NOMO-1 treated with DMSO at 0.1 percent for 48 hours (cell line): ENCODE results near the gene VPS13C.
A peak's percentile ranks its signal among the peaks of the same experiment; 100 is the strongest.

Experiments used
- DNase-seq: peaks from one replicate; lab custom pipeline; 2025; ENCODE audit not compliant: unreplicated experiment; lab: John Stamatoyannopoulos, UW

VPS13C gene, protein sequence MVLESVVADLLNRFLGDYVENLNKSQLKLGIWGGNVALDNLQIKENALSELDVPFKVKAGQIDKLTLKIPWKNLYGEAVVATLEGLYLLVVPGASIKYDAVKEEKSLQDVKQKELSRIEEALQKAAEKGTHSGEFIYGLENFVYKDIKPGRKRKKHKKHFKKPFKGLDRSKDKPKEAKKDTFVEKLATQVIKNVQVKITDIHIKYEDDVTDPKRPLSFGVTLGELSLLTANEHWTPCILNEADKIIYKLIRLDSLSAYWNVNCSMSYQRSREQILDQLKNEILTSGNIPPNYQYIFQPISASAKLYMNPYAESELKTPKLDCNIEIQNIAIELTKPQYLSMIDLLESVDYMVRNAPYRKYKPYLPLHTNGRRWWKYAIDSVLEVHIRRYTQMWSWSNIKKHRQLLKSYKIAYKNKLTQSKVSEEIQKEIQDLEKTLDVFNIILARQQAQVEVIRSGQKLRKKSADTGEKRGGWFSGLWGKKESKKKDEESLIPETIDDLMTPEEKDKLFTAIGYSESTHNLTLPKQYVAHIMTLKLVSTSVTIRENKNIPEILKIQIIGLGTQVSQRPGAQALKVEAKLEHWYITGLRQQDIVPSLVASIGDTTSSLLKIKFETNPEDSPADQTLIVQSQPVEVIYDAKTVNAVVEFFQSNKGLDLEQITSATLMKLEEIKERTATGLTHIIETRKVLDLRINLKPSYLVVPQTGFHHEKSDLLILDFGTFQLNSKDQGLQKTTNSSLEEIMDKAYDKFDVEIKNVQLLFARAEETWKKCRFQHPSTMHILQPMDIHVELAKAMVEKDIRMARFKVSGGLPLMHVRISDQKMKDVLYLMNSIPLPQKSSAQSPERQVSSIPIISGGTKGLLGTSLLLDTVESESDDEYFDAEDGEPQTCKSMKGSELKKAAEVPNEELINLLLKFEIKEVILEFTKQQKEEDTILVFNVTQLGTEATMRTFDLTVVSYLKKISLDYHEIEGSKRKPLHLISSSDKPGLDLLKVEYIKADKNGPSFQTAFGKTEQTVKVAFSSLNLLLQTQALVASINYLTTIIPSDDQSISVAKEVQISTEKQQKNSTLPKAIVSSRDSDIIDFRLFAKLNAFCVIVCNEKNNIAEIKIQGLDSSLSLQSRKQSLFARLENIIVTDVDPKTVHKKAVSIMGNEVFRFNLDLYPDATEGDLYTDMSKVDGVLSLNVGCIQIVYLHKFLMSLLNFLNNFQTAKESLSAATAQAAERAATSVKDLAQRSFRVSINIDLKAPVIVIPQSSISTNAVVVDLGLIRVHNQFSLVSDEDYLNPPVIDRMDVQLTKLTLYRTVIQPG (N-terminal part only)

DNA sequence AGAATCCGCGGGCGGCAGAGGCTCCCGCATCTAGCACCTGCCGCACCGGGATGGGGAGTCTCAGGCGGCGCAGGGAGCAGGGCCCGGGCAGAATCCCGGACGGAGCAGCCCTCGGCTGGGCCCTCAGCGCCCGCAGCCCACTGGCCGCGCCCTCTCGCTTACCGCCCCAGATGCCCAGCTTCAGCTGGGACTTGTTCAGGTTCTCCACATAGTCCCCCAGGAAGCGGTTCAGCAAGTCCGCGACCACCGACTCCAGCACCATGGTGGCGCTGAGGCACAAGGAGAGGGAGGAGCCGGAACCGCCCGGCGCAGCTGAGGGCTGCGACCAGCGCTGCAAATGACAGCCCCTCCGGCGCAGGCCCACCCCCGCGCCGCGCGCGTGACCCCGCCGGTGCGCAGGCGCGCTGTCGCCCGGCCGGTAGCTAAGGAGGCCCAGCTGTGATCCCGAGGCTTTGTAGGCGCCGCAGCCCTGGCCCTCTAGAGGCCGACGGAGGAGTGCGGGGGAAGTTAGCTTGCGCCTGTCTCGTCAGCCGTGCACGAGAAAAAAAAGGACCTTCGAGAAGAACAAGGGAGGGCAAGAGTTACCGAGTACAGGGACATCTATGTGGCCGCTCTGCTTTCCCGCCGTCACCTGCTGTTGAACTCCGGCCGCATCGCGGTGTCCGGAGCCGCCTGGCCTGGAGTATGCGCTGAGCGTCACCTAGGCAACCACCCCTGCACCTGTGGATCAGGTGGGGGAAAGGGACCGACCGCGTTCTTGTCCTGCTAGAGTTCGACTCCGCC lies at the start of gene VPS13C:
TSS of gene VPS13C (minus strand) at position 335 of the 783 bp plus-strand sequence. CDS start at position 262, 73 bp downstream.
- DNase-seq, result peak; percentile 96

DNA sequence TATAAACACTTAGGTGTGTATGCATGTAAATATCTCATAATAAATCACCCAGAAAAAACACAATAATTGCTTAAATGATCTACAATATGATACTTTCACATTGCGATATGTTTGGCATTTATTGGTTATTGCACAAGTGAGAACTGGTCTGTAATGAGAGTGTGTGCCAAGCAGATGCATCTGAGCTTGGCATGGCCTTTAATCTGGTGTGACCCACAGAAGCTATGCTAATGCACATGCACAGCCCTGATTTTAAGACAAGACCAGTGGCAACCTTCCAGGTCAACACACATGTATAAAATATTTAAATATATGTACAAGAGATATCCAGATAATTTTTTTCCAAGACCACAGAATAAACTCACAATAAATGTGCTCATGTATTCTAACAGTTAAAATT lies 49.2 kb upstream of the VPS13C start:
- DNase-seq, result no peak

DNA sequence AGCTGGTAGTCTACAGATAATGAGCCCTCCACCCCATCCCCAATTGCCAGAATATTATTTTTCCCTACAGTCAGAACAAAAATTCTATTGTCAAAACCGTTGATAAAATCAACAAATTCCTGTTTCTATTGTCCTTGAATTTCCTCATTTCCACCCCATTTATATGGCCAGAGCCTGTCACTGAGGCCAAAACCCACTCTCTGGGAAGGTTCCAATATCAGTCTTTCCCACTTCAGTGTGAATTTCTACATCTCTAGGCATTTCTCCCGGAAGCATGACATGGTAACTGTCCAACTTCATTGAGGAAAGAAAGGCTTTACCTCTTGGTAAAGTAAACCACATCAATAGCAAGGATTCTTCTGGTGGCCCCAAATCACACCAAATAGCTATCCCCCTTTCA lies 48.2 kb upstream of the VPS13C start:
- DNase-seq, result no peak

DNA sequence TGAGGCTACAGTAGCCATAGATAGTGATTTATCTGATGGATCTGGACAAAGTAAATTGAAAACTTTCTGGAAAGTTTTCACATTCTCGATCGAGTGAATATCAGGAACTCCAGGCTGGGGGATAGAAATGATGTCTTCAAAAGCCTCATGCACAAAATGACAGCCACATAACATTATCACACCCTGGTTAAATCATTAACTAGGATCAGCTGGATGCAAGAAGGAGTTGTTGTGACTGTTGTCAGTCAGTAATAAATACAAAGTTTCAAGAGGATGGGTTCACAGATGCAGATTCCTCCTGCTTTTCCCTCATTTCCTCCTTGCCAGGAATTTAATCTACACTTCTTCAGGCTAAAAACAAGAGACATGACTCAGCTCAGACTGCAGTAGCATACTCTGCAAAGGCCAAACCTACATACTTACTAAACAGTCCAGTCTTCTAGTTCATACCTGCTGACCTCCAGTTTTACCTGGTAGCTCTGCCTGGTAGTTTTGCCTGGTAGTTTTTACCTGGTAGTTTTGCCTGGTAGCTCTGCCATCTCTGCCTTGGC lies 47.4 kb upstream of the VPS13C start:
- no peak for DNase-seq

DNA sequence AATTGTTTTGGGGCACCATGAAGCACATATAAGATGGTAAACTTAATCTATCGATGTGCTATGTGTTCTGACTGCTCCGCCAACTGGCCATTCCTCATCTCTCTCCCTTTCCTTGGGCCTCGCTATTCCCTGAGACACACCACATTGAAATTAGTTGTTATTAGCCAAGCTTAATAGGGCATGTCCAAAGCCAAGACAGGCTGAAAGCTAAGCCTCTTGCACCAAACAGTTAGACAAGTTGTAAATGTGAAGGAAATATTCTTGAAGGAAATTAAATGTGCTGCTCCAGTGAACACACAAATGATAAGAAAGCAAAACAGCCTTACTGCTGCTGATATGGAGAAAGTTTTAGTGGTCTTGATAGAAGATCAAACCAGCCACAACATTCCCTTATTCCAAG lies 45.8 kb upstream of the VPS13C start:
- DNase-seq, result no peak

DNA sequence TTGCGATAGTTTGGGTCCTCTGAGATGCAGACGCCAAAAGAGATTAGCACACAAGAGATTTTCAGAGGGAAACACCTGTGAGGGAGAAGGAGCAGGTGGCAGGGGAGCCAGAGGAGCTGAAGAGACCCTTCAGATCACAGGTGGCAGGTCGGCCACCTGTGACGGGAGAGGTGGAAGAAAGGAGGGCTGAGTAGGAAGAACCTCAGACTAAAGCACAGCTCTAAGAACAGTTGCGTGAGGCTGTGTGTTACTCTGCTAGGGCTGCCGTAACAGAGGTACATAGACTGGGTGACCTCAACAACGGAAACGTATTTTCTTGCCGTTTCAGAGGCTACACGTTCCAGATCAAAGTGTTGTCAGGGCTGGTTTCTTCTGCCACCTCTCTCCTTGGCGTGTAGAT lies 45.0 kb upstream of the VPS13C start:
- DNase-seq, result no peak

DNA sequence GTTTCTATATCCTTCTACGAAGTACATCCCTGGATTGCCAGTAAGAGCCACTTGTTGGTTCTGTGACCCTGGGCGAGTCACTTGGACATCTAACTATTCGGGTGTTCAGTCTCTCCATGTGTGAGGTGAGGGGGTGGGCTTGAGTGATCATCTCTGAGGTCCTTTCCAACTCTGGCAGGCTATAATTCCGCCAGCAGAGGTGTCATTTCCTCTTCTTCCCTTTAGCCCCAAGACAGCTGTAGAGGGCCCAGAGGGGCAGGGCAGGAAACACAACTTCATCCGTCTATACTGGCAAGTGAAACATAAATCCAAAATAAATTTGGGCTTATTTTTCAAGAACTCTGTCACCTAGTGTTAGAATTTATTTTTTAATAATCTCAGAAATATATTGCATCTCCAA lies 44.6 kb upstream of the VPS13C start:
- no peak for DNase-seq

DNA sequence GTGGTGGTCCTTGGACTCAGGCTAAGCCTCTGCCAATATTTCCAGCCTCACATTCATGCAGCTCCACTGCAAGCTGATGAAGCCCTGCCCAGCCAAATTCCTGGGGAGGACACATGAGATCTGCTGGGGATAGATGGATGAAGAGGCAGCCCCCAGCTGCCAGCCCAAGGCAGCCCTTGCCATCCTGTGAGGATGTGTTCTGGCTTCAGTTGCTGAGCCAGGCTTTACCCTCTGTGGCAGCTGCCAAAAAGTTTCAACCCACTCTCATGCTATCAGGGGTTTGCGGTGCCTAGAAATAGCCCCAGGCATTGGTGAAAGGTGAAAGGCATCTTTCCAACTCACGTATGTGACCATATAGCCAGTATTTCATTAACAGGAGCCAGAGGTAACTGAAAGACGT lies 44.2 kb upstream of the VPS13C start:
- no peak for DNase-seq

DNA sequence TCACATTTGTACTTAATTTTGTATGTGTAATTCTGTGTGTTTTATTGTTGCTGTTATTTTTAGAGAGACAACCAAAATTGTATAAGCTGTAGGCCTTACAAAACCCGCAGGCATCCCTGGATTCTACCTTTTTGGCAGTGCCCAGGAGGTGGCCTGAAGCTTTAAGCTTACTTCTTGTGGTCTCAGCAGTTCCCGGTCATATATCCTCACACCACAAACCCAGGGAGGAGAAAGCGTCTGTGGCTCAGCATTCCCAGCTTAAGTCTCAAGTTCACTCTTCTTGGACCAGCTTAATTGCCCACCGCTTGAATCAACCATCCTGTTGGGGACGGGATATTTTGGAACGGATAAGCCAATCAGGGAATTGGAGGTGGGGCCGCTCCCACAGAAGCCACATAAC lies 43.2 kb upstream of the VPS13C start:
- no peak for DNase-seq

DNA sequence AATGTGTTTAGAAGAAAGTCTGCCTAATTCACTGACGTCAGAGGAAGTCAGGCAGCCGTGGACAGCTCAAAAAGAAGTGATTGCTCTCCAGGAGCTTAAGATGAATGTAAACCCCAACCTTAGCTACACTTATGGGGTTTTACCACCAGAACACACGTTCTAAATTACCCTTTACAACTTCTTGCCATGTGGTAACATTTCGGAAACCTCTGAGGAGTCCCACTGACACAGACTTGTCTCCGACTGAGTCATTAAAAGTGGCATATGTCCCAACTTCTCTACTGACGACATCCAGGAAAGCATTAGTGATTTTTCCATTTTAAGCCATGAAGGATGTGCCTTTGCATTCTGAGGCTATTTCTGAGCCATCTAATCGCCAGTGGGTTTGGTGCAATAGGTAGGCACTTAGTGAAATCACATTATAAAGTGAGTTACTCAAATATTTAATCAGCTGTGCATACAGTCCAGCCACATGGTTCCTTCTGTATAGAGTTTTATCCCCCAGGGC lies 38.9 kb upstream of the VPS13C start:
- DNase-seq, result peak; percentile 88

DNA sequence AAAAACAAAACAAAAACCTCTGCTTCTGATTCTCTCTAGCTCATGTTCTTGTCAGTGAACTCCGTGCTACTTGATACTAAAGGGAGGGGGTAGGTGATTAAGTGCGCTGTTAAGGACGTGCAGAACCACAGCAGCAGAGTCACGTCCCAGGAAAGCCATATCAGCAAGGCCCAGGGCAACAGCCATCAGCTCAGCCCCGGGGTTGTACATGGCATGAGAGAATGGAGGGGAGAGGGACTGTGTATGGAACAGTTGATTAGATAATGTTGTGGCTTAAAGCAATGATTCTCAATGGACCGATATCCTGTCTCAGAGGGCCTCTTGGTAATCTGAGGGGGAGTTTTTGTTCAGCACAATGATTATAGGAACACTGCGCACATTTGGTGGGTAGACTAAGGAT lies 34.1 kb upstream of the VPS13C start:
- no peak for DNase-seq

DNA sequence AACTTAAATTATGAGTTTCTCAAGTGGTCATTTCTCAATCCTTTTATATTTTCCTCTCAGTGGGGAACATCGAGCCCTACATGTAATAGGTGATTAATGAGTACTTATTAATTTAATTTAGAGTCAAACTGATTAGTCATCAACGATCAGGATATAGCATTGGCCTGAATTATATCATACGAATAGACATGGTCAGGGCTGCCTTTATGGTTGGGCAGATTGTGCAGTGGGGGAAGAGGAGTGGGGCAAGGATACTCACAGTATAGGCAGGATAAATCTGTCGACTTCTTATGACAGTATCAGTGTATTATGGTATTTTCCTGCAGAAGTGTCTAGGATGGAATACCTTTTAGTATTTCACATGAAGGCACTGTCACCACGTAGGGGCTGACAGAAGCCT lies 33.6 kb upstream of the VPS13C start:
- peak; percentile 72 for DNase-seq

DNA sequence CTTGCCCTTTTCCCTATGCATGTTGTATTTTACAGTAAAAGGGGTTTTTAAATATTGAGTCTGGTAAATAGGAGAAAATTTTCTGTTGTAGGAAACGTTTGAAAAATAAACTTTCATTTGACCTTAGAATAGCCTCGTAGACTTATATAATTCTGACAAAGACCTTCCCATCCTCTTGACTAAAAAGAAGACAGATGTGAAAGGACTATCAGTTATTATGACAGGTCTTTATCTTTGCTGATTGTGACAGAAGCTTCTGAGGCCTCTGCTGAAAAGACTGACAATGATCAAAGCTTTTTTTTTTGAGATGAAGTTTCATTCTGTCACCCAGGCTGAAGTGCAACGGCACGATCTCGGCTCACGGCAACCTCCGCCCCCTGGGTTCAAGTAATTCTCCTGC lies 30.7 kb upstream of the VPS13C start:
- no peak for DNase-seq

DNA sequence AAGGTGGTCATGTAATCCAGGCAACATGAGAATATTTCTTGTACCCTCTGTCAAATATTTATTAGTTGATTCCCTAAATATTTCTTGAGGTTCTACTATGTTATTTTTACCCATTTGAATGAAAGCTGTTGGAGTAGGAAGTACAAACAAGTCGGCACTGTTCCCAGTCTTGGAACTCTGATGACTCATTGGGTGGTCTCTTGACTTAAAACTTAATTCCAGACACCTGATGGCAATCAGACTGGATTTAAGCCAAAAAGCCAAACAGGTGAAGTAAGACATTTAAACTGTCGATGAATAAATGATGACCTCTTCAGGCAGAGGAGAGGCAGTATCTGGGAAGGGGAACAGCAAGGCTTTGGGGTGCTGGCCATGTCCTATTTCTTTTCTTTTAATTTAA lies 29.4 kb upstream of the VPS13C start:
- DNase-seq, result no peak

DNA sequence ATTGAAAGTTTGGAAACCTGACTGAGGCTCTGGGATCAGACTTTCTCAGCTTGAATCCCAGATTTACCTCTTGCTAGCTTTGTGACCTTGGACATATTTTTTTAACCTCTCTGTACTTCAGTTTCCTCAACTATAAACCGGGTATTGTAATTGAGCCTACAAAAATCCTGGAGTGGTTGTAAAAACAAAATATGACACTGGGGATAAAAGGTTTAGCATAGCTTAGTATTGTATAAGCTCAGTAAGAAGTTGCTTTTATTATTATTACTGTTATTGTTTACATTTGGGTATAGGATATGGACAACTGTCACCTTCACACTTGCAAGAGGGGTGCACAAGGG lies 28.1 kb upstream of the VPS13C start:
- no peak for DNase-seq

DNA sequence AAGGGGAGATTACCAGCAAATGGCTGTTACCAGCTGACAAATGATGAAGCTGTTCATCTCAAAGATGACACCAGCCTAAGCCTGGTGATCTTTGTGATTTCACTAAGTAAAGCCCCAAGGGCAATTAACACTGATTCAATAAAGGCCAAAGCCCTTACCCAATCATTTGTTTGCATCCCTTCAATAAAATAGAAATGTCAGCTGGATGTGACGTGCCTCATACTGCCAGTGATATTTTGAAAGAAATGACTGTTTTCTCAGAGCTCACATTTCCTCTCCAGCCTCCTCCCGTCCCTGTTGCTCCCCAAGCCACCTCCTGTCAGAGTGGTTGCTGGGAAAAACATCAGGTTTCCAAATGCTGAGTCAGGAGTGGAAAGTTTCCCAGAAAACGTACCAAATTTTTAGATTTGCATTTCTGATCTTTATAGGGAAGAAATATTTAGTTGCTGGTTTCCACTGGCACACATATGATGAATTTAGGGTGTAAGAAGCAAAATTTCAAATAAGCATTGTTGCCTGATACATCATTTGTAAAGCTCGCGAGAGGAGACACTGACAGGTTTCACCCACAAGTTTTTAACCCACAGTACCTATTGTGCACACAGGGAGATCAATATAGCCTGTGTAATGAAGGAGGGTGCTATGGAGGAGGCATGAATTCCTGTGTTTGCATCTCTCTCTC lies 27.6 kb upstream of the VPS13C start:
- no peak for DNase-seq

DNA sequence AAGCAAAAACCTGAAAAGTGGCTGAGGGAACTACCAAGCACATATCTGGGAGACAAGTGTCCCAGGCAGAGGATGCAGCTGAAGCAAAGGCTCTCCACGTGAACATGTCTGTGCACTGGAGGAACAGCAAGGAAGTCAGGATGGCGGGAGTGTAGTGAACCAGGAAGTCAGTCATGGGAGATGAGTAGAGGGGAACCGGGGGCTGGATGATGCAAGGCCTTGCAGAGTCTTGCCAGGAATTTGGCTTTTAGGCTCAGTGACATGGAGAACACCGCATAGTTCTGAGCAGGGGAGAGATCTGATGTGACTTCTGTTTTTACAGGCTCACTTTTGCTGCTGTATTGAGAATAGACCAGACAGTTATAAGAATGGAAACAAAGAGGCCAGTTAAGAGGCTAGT lies 25.5 kb upstream of the VPS13C start:
- no peak for DNase-seq

DNA sequence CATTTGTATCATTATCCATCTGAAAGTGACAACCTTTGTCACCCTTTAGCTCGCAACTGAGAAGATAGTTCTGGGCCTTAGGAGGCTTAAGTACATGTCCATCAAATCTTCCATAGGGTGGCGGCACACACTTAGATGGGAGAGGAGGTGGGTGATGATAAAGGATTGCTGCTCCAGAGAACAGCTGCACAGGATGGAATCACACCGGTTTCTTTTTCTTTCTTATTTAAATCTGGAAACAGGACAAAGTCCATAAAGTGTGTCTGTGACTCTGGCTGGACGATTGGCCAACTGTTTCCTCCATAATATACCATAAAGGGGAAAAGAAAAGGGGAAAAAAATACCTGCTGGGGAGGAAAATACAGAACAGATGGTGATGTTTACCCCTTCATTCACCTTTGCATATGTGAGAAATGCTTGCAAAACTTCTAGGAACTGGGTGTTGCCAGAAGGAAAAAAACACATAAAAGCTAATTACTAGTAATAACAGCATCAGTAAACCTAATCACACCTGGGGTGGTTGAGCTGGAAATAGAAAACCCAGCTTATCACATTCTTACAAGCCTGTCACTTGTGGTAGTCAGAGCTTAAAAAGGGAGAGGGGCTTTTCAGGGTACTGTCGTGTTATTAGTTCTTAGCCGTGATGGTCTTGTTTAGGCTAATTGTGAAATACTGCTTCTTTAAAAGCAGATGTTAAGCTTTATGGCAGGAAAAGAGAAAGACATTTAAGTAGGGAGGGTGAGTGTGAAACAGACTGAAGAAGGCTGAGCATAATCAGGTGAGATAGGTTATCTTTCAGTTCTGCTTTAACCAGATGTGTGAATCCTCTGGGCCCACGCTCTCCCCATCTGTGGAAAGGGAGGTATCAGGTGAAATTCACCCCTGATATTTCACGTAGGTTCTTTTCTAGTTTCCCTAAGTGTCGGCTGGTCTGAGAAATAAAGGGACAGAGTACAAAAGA lies 23.2 kb upstream of the VPS13C start:
- no peak for DNase-seq
